Activated naive CD4-positive, alpha-beta T cell treated with Interleukin-2 at 50 U/mL for 16 hours (primary cell): ENCODE data around the gene ZNF324.
"Not testable (repeated sequence)": the region's sequence is repeated elsewhere in the genome, so short reads cannot be mapped to it uniquely, and the experiment has no call there.

Experiments used
- DNase-seq: peaks from one replicate; pipeline ENCODE4 v3.0.0-alpha.2; 2020

ZNF324 gene

DNA sequence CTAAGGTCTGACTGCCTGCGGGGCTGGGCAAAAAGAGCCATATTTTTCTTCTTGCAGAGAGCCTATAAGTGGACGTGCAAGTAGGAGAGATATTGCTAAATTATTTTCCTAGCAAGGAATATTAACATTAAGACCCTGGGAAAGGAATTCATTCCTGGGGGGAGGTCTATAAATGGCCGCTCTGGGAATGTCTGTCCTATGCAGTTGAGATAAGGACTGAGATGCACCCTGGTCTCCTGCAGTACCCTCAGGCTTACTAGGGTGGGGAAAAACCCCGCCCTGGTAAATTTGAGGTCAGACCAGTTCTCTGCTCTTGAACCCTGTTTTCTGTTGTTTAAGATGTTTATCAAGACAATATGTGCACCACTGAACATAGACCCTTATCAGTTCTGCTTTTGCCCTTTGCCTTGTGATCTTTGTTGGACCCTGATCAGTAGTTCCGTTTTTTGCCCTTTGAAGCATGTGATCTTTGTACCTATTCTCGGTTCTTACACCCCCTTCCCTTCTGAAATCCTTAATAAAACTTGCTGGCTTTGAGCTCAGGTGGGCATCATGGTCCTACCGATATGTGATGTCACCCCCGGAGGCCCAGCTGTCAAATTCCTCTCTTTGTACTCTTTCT is 40.8 kb downstream of the ZNF324 start:
- not testable (repeated sequence) for DNase-seq

- DNase-seq: no peak
Measured at GRCh38 chr19:58509731-58510083, 42.8 kb downstream of the ZNF324 start.

GRCh38 chr19:58510084-58510862 is 43.4 kb downstream of the ZNF324 start:
- DNase-seq: no peak

GRCh38 chr19:58511353-58512208 is 44.7 kb downstream of the ZNF324 start, which contains the start of gene SLC27A5:
SLC27A5 (minus strand) TSS chr19:58511992; CDS start chr19:58511955, 37 bp downstream.
- DNase-seq: no peak

DNA sequence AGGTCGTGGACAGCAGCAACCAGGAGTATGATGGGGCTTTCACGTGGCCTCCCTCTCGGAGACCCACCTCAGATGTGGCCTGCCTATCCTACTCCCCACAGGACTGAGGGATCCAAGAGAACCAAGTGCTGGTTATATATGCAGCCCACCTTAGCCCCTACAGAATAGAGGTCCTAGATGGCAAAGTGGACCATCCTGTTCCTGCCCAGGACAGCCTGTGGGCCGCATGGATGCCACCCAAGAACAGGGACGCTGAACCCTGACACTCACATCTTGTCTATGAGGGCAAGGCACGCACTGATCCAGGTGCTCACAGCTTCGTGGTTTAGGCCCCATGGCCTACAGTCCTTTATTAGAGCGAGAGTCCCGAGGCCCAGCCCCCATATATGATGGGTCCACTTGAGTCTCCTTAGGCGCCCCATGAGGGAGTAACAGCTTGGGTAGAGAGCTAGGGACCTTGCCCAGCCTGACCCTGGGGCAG is 46.4 kb downstream of the ZNF324 start:
- DNase-seq: no peak

DNA sequence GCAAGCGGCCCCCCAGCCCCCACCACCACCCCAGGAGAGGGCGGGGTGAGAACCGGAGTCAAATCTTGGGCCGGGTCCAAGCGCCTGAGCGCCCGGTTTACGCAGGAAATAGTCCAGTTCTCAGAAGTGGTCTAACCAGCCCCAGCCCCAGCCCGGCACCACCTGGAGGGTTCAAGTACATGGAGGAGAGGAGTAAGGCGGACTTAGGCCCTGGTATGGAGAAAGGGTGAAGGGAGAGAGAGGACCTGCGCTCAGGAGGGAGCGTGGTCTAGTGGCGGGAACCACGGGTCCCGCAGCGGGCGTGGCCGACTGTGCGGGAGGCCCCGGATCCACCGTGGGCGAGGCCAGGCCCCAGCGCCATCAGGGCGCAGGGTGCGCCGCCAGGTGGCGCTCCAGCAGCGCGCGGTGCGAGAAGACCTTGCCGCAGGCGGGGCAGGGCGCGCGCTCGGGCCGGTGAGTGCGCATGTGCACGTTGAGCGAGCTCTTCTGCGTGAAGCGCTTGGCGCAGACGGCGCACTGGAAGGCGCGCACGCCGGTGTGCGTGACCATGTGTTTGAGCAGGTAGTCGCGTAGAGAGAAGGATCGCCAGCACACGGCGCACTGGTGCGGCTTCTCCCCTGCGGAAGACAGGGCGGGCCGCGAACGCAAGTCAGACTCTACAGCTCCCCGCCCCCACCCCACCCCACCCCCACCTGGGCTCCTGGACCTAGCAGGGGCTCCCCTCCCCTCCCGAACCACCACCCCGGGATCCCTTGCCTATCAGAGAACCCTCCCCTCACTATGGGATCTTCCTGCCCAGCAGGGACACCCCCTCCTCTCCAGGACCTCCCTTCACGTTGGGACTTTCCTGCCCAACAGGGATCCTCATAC is 47.0 kb downstream of the ZNF324 start:
- peak; percentile 96 for DNase-seq

DNA sequence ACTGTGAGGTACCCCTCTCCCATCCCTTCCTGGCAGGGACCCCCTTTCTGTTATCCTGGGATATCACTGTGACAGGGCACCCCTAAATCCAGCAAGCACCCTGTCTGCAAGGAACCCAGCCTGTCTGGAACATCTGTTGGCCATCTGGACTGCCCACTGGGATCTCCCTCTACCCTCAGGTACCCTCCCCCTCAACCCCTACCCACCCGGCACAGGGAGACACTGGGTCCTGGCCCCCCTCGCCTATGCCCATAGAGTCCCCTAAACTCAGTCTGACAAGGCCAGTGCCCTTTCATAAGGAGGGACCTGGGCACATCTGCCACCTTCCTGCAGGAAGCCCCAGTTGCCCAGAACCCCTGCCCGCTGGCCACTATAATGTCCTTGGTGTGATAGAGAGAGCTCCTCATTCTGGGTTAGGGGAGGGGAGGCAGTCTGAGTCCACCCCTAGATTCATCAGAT is 47.7 kb downstream of the ZNF324 start:
- no peak for DNase-seq

- DNase-seq: no peak
Measured at GRCh38 chr19:58515259-58515658, 48.4 kb downstream of the ZNF324 start.

DNA sequence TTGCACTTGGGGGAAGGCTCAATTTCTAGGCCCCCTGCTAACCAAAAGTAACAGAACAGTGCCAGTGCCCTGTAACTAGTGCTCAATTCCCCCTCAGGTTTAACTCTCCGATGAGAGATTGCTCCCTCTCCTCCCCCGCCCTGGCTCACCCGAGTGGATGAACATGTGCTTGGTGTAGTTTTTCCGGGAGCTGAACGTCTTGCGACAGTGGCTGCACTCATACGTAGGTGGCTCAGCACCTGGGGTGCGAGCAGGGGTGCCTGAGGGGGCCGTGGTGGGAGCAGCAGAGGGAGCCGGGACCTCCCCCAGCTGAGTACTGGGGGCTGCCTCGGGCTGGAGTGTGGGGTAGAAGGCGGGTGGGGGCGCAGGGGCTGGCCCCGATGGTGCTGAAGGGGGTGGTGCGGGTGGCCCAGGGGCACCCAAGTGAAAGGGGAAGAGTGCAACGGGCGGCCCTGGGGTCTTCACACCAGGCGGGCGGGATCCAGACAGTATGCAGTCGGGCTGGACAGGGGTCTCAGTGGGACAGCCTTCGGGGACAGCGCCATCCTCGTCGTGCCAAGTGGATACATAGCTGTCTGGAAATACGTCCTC is 49.5 kb downstream of the ZNF324 start:
- no peak for DNase-seq

GRCh38 chr19:58516964-58517833 is 50.3 kb downstream of the ZNF324 start:
- DNase-seq: no peak

DNA sequence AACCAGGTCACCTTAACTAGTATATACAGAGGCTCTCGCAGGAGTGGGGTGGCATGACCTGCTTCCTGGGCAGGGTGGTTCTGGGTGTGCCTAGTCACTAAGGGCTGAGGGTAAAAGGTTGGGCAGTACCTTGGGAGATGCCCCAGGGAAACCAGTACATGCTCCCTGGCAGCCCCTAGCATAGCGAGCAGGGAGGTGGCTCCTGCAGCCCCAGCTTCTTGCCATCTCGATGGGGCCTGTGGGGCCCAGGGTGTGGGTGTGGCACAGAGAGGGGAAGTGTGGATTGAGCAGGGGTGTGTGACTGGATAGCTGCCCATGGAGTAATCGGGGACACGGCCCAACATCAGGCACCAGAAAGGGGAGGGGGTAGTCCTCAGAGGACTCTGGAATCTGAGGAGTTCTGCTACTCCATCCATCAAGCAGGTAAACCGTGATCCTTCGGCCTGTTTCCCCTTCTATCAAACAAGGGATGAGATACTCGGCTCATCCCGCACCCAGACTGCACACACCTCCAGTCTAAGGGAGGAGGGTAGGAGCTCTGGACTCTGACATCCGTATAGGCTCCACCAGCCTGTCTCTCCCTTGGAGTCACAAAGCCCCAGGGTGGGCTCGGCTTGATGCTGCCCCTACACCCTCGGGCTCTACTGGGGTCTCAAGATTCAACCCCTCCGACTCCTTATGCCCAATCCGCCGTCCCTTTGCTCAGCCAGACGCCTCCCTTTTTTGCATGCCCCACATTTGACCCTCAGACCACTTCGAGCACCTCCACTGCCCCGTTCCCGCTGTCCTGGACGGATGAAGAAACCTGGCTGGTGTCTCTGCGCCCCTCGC is 51.6 kb downstream of the ZNF324 start:
- no peak for DNase-seq

DNA sequence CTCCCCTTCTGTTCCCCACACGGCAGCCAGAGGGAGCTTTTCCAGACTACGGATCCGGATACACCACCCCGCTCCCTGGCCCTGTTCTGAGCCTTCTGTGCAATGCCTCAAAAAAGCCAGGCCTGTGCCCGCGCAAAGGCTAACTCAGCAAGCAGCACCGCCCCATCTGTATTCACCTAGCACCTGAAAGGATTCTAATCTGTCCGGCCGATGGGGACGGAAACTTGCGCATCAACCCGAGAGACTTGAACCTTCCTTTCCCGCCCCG is 52.1 kb downstream of the ZNF324 start:
- peak; percentile 53 for DNase-seq

- DNase-seq: peak; percentile 89
Measured at GRCh38 chr19:58519355-58520256, 52.7 kb downstream of the ZNF324 start, which contains the start of gene ZBTB45. ZBTB45 (minus strand) TSS chr19:58519810; CDS start chr19:58517673, 2,137 bp downstream.

DNA sequence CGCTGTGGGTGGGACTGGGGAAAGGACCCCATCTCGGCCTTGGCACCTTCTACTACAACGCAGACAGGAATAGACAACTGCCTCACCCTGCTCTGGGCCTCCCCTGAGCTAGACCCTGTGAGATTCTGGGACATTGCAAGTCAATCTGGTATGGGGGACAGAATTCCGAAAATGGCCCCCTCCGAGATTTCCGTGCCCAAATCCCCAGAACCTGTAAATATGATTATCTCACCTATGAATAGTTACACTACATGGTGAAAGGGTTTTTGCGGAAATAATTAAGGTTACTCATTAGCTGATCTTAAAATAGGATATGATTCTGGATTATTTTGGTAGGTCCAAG is 53.3 kb downstream of the ZNF324 start:
- no peak for DNase-seq

DNA sequence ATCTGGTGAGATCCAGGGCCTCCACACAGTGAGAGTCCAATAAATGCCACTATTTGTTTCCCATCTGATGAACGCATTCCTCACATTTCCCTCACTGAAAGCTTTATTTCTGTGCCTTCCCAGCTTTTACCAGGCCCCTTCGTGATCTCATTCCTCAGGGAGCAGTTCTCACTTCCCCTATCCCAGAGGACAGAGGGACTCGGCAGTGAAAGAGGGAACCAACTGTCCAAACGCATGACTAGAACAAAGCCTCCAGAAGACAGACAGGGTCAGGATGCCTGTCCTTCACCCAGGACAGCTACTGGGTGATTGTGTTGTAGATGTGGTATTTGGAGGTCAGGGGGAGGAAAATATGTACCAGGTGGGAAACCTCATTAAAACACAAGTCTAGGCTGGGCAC is 54.8 kb downstream of the ZNF324 start:
- DNase-seq: no peak

- DNase-seq: no peak
Measured at GRCh38 chr19:58522709-58523108, 55.8 kb downstream of the ZNF324 start.
